Suppressor macrophage (primary cell): Measurements from ENCODE around the gene PLXDC2.

Experiments
- DNase-seq, 4 experiments: peaks; one replicate each; pipeline ENCODE4 v3.0.0-alpha.2; 2020 to 2022

Gene PLXDC2

DNA sequence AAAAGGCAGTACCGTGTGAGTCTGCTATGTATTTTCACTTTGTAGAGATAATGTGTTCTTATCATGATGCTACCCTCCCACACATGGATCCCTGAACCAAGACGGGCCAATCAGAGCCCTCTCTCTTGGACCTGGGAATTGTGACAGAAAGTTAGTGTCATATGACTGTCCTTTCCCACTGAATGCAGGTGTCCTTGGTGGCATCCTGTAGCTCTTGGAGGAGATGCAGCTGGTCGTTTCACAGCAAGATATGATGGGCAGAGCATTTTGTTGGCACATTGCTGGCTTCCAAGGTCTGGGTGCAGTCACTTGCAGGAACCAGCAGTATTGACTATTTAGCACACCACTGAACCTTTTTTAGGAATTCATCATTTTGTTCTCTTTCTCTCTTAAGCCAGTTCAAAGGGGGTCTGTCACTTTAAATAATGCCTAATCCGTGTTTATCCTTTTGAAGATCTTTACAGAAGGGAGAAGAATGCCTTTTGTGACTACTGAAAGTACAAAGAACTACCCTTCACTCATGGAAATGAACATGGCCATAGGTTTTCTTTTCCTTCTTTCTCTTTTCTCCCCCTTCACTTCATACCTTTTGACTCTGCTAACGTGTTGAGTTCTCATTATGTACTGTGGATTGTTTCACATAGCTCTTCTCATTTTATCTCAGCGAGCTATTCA lies 125.1 kb downstream of the PLXDC2 start:
- no peak for DNase-seq

DNA sequence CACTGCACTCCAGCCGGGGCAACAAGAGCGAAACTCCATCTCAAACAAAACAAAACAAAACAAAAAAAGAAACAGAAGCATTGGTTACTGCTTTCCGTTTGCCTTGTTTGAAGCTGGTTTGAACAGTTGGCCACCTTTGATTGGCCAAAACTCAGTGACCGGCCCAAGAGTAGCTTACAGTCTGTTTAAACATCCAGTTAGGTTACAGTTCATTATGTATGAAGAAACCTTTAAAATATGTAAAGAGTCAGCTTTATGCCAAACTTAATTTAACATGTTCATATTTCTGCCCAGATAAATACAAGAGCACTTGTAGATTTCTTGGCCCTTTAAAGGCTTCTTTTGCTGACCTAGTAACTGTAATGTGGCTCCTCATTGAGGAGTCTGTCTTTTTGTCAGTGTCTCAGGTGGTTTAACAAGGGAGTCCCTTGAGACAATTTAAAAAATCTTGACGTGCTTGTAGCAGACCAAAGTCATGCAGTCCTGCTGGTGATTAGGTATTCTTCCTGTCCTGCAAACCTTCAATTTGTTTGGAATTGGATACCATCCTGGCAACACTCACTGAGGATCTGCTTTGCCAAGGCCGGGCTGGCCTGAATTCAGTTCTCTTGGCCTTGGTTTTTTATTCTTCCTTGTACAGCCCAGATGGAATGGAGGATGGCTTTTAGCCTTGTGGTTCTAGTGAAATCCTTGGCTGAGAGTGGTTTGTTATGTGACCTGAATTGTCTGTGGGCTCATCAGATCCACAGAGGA lies 128.9 kb downstream of the PLXDC2 start:
- DNase-seq: no peak

DNA sequence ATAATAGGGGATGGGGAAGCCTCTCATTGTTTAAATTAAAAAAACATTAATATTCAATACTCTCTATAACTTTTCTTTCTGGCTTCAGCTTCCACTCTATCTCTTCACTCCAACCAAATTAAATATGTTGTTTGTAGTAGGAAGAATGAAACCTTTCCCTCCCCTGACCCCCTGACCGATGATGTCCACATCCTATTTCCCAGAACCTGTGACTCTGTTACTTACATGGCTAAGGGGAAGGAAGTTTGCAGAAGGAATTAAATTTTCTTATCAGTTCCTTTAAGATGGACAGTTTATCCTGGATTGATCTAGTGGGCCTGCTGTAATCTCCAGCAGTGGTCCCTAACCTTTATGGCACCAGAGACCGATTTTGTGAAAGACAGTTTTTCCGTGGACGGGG lies 130.0 kb downstream of the PLXDC2 start:
- DNase-seq: peak in 1 of 4 experiments; percentile 25

DNA sequence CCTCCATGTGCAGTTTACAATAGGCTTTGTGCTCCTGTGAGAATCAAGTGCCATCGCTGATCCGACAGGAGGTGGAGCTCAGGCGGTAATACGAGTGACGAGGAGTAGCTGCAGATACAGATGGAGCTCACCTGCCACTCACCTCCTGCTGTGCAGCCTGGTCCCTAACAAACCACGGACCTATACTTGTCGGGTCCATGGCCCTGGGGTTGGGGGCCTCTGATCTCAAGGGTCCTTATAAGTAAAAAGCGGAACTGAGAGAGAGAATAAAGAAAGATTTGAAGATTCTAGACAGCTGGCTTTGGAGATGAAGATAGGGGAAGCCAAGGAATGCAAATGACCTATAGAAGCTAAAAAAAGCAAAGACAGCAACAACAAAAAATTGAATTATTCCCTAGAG lies 130.6 kb downstream of the PLXDC2 start:
- no peak for DNase-seq

DNA sequence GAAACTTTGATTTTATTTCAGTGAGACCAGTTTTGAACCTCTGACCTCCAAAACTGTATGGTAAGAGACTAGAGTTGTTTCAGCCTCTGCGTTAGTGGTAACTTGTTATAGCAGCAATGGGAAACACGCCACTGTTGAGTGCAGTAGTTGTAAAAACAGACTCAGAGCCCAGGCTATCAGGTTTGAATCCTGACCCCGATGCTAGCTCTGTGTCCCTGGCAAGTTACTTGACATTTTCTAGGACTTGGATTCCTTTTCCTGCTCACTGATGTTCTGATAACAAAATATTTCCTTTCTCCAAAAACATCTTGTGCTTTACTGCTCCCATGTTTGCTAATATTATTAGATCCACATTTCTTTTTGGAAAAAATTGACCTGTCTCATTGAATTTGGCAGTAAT lies 131.0 kb downstream of the PLXDC2 start:
- DNase-seq: no peak

DNA sequence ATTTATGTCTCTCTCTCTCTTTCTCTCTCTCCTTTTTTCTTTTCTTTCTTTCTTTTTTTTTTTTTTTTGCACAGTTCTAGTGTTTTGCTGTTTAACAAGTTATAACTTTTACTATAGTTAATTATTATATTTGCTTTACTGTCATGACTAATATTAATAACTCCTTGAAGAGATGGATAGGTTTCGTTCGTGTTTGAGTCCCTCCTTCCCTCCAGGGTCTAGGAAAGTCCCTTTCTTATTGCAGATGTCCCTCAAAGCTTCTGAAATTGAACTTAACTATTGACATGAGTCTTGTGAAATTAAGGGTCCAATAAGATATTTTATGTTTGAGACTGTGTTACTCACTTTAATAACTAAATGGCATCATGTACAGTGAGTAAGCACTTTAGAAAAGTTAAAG lies 131.4 kb downstream of the PLXDC2 start:
- no peak for DNase-seq

DNA sequence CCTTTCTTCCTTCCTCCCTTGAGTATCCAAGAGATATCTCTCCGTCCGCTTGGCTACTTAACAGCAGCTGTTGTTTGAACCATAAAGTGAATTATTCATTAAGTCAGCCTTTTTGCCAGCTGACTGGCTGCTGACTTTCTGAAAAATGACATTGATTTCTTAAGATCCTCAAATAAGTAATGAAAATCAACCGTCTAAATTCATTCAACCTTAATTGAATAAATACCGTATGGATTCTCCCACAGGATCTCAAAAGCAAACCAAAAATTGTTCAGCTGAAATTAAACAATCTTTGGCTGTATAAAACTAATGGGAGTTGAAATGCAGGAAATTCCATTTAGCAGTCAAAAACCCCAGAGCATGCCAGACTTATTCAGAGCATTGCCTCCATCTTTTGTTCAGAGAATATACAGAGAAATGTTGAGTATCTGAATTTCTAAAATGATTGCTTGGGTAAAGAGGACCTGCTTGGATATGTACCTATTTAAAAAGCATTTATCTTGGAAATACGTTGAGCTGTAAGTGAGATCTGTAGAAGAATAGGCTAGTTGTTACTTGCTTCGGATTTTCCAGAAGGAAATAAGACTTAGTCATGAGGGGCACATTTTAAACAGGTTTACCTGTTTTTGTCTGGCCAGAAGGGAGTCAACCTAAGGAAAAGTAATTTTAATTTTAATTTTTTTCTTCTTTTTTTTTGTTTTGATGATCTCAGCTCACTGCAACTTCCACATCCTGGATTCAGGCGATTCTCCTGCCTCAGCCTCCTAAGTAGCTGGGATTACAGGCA lies 136.2 kb downstream of the PLXDC2 start:
- DNase-seq: peak in 1 of 4 experiments; percentile 20

DNA sequence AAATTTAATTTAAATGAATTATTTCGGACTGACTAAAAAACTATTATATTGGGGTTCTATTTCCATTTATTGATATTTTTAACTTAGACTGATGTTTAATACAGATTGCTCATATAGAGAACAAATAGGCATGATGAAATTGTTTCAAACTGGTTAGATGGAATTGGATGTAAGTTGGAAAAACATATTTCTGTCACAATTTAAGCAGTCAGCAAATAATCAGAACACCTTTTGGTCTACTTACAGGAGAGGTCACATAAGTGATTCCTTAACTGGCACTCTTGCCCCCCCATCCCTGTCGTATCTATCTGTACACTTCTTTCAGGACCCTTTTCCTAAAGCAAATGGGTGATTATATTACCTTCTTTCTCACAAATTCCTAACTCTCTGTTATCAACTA lies 138.4 kb downstream of the PLXDC2 start:
- DNase-seq: no peak

DNA sequence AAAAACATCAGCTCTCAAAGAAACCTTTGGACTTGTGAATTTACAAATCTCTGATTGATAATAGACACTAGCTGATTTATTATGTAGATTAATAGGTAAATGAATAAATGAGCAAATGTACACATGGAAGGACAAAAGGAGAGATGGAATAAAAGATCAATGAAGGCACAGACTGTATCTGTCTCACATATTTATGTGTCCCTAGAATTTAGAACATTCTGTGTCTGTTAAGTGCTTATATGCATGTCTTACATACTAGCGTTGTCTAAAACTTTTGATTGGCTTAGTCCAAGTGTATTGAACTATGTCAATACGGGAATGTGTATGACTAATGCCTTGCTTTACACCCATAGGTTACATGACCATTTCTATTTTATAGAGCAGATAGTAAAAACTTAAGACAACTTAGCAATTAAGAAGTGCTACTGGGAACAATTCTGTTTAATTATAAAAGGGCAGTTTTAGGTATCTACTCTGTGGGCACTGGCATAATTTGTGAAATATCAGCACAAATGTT lies 140.3 kb downstream of the PLXDC2 start:
- DNase-seq: no peak

DNA sequence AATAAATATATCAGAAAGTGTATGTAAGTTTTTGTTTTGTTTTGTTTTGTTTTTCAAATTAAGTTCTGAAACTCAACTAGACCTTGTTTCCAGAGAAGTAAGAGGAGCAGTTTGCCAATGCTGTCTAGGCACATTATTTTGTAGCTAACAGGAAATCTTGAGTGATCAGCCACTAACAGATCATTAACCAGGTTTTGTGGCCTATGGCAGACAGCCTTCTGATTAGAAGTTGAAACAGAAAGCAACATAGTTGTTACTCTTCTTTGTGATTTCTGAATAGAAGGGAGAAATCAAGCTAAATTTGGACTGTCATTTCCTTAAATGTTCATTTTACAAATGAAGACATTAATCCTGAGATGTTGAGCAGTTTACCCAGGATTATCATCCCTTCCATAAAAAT lies 142.6 kb downstream of the PLXDC2 start:
- no peak for DNase-seq

DNA sequence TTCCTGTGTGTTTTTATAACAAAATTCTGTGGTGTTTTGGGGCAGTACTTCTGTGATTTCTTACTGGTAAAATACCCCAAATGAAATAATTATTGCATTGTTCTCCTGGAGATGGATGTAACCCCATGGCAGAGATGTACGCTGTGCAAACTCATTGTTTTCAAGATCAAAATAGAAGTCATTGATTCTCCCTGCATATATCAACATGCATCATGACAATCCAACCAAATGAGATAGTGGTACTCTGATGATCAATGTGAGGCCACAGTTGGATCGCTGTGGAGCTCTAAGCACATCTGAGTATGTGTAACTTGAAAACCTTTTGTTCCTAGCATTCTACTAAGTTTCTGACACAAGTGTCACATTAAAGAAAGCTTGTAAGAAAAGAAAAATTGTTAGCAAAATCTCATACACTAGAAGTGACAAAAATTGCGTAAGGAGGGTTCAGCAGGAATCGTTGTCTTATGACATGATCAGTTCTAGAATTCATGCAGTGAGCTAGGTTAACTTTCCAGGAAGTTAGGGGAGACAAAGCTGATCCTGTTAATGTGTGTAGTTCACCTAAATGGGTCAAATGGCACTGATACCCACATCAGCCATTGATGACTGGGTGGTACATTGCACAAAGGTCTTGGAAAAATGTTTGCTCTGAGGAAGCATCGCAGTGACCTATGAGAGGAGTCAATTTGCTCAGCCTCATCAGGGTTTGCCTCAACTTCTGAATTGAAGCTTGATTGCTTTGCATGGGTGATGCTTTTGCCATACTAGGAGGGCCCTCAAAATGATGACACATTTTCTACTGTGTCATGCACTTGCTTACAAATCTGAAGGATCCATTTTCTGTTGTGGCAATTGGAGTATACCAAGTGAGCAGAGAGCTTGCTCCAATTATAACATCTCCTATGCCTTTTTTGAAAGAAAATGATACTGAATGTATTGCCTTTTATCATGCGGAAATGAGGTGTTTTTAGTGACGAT lies 145.1 kb downstream of the PLXDC2 start:
- DNase-seq: peak; percentile 21 to 61 (median 40)

DNA sequence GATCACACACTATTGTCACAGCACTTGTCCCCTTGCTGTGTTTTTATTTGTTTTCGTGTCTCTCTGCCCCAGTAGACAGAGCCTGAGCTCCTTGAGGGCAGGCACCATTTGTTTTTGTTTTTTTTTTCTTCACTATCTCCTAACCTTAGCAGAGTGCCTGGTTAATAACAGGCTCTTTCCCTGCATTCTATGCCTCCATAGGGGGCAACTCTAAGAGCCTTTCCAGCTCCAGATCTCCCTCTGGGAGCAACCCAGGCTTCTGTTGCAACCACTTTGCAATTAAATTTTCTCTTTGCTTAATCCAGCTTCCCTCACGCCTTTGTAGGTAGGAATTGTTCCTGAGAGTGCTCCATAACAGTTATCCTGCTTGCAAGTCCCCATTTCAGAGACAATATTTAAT lies 148.4 kb downstream of the PLXDC2 start:
- no peak for DNase-seq

DNA sequence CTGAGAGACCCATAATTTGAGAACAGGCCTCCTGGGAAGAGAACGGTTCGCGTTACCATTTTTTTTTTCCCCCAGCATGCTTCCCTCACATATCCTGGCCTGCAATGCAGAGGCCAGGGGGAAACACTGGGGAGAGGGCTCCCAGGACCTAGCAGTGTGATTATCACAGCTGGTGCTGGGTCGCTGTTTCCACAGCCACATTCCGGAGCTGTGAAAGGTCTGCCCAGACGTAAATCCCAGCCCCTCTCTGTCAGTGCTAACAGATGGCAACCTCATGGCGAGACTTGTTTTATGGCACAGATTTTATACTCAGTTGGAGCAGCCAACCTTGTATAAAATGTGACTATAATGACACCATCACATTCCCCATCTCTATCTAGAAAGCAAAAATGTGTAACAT lies 150.5 kb downstream of the PLXDC2 start:
- DNase-seq: no peak

DNA sequence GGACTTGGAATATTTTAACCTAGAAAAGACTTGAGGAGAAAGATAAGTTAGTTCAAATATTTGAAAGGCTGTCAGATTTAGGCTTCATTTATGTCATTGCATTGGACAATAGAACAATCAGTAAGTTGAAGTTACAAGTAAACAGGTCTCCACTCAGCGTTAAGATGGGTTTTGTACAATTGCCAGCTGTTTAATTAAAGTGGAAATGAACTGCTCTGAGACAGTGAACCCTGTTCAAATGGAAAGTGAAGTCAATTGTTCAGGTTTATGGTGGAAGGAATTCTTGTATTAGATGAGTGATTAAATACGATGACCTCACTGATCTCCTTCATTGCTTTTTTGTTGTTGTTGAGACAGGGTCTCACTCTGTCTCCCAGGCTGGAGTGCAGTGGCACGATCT lies 151.7 kb downstream of the PLXDC2 start:
- DNase-seq: no peak

DNA sequence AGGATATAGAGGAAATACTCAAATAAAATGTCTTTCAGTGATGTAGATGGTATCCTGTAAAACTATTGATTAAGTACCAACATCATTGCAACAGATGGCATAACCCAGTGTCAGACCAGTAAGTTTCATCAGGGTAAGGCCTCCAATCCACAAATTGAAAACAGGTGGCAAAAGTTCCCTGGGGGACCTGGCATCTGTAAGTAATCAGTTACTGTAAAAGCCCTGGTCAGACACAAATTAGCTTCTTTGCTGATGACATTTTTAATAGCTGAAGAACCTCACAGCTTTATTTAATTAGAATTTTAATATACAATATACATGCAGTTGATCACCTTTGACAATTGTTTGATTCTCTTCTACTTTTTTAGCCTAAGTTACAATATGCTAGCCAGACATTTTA lies 152.5 kb downstream of the PLXDC2 start:
- no peak for DNase-seq

DNA sequence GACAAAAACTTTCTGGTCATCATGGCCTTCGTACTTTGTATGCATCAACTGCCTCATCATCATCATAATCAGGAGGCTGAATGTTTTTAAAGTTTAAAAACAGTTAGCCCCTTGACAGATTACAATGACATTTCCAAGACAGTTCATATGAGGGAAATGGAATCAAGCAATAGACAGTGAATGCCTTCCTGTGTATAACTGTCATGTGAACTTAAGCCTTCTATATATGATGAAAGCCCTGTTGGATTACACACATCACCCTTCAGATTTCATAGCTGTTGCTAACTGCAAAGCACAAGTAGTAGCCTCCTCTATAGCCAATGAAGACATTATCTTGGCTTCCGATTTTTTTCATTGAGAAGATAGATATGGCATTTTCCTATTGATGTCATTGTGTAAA lies 154.0 kb downstream of the PLXDC2 start:
- peak in 2 of 4 experiments; percentile 62 to 65 for DNase-seq

DNA sequence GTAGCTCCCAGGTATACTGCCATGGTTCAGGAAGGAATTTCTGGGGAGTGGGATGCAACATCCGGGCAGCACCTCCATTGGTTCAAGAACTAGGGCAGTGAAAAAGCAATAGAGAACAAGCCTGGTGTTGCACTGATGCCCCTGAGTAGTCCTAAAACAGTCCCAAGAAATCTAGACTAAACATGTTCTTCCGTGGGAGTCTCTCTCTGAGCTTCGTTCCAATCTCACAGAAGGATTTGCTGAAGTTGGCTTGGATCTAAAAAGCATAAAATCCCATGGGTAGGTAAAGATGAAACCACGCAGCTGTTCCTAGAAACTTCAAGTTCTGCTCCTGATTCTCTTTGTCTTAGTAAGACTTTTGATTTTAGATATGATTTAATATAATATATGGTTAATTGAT lies 154.5 kb downstream of the PLXDC2 start:
- no peak for DNase-seq

DNA sequence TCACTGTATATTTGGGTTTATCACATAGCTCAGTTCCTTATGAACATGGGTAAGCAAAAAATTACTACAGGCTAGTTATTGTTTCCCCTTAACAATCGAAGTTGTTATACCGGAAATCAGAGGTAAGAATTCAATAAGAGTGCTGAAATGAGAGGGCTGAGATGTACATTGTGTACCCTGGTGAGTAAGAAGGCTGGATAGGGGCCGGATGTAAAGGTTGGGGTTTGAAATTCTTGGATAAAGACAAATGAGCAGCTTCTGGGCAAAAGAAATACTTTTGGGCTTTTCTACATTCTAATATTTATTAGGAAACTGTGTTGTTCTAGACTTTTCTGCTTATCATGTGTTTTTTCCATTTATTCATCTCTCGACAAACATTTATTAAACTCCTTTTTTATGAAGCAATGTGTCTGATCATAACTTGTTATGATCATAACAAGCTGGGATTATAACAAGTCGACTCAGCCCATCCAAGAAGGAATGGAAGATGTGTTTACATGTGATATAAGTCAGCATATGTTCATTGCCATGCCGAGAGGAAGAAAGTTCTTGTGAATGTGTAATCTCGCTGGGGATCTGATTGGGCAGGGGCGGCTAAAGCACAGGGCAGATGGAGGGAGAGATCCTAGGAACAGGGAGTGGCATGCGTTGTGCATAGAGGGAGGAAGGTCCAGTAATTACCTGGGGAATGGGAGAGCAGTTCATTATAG lies 155.3 kb downstream of the PLXDC2 start:
- DNase-seq: no peak

DNA sequence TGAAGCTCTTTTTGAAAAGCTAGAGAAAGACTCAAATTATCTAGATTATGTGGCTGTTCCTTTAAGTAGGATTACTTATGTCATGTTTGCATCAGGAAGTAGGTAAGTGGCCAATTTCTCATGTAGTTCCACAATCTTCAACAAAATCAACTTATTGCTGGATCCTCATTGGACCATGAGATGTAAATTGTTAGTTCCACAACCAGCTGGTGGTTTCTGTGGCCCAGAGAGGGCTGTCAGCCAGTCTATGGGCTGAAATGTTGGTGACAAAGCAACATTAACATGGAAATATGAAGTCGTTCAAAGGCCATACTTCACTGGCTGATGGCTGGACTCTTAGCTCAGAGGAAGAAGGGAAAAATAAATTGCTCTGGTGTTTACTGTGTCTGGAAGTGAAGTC lies 157.9 kb downstream of the PLXDC2 start:
- DNase-seq: peak; percentile 42 to 72 (median 56)

DNA sequence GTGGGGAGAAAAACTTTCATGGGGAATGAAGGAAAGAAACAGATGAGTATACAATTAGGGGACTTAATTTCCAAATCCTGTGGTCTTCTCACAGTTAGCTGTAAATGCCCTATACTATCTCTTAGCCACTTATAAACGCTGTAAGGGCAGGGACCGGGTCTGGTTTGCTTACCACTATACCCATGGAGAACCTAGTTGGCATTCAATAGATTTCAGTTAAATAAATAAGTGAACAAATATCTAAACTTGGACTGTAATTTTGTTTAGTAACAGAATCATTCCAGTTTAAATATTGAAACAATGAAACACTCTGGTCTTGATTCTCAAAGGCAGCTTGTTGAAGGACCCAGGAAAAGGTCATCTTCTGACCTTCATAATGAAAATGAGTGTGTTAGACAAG lies 158.3 kb downstream of the PLXDC2 start:
- no peak for DNase-seq

DNA sequence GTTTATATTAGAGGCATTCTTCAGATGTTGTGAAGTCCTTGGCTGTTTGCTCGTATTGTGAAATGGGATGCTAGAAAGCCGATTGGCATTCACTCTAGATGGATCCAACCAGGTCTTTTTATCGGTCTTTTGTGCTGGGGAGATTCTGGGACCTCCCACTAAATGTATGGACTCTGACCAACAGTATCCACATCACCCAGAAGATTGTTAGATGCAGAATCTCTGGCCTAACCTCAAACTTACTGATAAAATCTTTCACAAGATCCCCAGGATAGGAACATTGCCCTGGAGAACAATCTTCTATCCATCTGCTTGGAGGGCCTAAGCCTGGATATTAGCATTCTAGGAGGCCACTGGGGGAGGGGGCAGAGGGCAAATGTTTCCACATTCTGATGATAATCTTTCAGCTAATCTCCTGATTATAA lies 160.9 kb downstream of the PLXDC2 start:
- no peak for DNase-seq
